Cardiac muscle cell (in vitro differentiated cells and primary cell): ENCODE results near the gene MTOR. TPM values are rescaled to one million over a fixed set of nuclear protein-coding genes. Genes with fewer than 3 reads are reported as not detected.

Experiments used
- DNase-seq, 2 donors: peaks; one replicate each; pipeline versions ENCODE4 v3.0.0 to v3.0.0-alpha.2; 2010 to 2017; ENCODE audit warnings: low read depth in 1 of 2, low spot score in 1 of 2
- H3K27ac ChIP-seq: fragments of 200-600 bp; sonication (generic); 2 replicates; pipeline ENCODE4 v1.5.1; 2016
- H3K27me3 ChIP-seq: fragments of 200-600 bp; sonication (generic); 2 replicates; pipeline ENCODE4 v1.6.0; 2016; ENCODE audit warnings: control low read depth
- H3K36me3 ChIP-seq: fragments of 200-600 bp; sonication (generic); 2 replicates; pipeline ENCODE4 v1.5.1; 2016; ENCODE audit warnings: control low read depth
- H3K4me1 ChIP-seq: fragments of 200-600 bp; sonication (generic); 2 replicates; pipeline ENCODE4 v1.8.1; 2017; ENCODE audit warnings: low read depth, mild to moderate bottlenecking, mixed run types
- H3K4me3 ChIP-seq: fragments of 200-600 bp; sonication (generic); 2 replicates; pipeline ENCODE4 v1.5.1; 2016; ENCODE audit warnings: mild to moderate bottlenecking
- H3K9me3 ChIP-seq: fragments of 200-600 bp; sonication (generic); 2 replicates; pipeline ENCODE4 v1.5.1; 2017; ENCODE audit warnings: low read depth, mild to moderate bottlenecking, control low read depth
- polyA plus RNA-seq: library from polyadenylated mRNA; unstranded; fragments of >200 nt; fragmentation: Nextera tagmentation; extraction: Ambion mirVana; gene quantifications from 2 replicates; pipeline ENCODE4 v1.2.1, GENCODE V29; 2016
- total RNA-seq: library from RNA; depleted of rRNA; stranded (reverse); fragments of >200 nt; gene quantifications from 2 replicates; pipeline ENCODE4 v1.2.3, GENCODE V29; 2016
- TF ChIP-seq, protein P1 (sequence below): IDR thresholded peaks from 2 replicates; pipeline ENCODE4 v1.5.1; 2012; ENCODE audit warnings: low read depth, mild to moderate bottlenecking, low read length

The MTOR gene
- total and polyA plus RNA-seq, 2 experiments from 2014 or later, result 21.5 to 45.7 TPM

- DNase-seq, result no peak
- no peaks in the 10 kb centered on the region for H3K27me3 ChIP-seq
- H3K36me3 ChIP-seq, result peaks cover 68% of the 10 kb centered on the region
- H3K9me3 ChIP-seq, result no peaks in the 10 kb centered on the region
- H3K27ac ChIP-seq, result no peak overlapping the region
- TF ChIP-seq, protein P1, sequence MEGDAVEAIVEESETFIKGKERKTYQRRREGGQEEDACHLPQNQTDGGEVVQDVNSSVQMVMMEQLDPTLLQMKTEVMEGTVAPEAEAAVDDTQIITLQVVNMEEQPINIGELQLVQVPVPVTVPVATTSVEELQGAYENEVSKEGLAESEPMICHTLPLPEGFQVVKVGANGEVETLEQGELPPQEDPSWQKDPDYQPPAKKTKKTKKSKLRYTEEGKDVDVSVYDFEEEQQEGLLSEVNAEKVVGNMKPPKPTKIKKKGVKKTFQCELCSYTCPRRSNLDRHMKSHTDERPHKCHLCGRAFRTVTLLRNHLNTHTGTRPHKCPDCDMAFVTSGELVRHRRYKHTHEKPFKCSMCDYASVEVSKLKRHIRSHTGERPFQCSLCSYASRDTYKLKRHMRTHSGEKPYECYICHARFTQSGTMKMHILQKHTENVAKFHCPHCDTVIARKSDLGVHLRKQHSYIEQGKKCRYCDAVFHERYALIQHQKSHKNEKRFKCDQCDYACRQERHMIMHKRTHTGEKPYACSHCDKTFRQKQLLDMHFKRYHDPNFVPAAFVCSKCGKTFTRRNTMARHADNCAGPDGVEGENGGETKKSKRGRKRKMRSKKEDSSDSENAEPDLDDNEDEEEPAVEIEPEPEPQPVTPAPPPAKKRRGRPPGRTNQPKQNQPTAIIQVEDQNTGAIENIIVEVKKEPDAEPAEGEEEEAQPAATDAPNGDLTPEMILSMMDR, result no peak
- H3K4me1 ChIP-seq, result no peaks in the 10 kb centered on the region
- H3K4me3 ChIP-seq, result no peak overlapping the region
These were observed 50.3 kb downstream of the MTOR start for GRCh38 chr1:11211925-11212587.

DNA sequence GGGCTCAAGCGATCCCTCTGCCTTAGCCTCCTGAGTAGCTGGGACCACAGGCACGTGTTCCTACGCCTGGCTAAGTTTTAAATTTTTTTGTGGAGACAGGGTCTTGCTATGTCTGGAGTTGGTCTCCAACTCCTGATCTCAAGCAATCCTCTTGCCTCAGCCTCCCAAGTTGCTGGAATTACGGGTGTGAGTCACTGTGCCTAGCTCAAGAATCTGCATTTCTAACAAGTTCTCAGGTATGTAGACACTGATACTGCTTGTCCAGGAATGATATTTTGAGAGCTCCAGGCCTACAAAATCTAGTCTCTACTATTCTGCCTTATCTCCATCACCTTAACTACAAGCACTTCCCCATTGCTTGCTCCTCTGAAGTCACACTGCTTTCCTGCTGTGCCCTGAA lies 50.9 kb downstream of the MTOR start:
- Histone ChIP-seq H3K36me3 (peaks cover 69% of the 10 kb centered on the region), H3K27me3 (no peaks in the 10 kb centered on the region), H3K4me1 (no peaks in the 10 kb centered on the region), H3K27ac (no peak overlapping the region), H3K4me3 (no peak overlapping the region), H3K9me3 (no peaks in the 10 kb centered on the region)
- TF ChIP-seq, protein P1, result no peak
- DNase-seq, result no peak

DNA sequence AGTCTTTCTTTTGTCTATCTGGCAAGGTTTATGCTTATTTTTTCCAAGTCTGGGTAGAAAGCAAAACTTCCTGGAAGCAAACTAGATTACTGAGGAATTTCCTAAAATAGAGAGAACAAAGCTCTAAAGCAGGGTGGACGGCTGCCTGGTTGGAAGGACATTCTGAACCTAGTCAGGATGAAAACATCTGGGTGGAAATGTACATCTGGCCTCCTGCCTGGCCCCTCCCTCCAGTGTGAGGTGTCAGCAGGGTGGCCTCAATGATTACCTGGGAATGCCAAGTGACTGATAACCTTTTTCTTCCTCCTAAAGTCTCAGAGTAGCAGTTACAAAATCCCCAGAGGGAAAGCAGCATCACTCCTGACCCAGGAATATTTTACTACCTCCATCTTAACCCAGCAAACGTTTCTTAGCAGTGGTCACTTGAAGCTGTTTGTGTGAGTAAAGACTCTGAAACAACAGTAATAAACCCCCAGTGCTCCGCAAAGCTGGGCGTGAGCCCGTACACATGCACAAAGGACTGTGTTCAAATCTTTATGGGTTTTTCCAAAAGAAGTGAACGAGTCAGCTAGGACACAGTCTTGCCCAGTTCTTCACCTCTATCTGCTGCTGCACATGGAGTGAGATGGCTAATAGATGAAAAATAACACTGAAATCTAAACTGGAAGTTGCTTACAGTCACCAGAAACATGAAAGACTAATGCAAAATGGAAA lies 54.3 kb downstream of the MTOR start:
- H3K36me3 ChIP-seq, result peaks cover 71% of the 10 kb centered on the region

GRCh38 chr1:11204396-11205190 lies 57.8 kb downstream of the MTOR start:
- Histone ChIP-seq H3K27me3 (no peaks in the 10 kb centered on the region), H3K4me3 (no peak overlapping the region), H3K9me3 (no peaks in the 10 kb centered on the region), H3K27ac (no peak overlapping the region), H3K36me3 (peaks cover 59% of the 10 kb centered on the region), H3K4me1 (no peaks in the 10 kb centered on the region)
- TF ChIP-seq, protein P1, result no peak
- DNase-seq, result no peak

More for the DNA sequence above, 54.3 kb downstream of the MTOR start:
- no peaks in the 10 kb centered on the region for H3K27me3 ChIP-seq
- H3K4me3 ChIP-seq, result no peak overlapping the region
- no peaks in the 10 kb centered on the region for H3K9me3 ChIP-seq
- H3K4me1 ChIP-seq, result no peaks in the 10 kb centered on the region
- no peak overlapping the region for H3K27ac ChIP-seq
- DNase-seq, result peak in 1 of 2 donors; percentile 8
- TF ChIP-seq, protein P1, result no peak

DNA sequence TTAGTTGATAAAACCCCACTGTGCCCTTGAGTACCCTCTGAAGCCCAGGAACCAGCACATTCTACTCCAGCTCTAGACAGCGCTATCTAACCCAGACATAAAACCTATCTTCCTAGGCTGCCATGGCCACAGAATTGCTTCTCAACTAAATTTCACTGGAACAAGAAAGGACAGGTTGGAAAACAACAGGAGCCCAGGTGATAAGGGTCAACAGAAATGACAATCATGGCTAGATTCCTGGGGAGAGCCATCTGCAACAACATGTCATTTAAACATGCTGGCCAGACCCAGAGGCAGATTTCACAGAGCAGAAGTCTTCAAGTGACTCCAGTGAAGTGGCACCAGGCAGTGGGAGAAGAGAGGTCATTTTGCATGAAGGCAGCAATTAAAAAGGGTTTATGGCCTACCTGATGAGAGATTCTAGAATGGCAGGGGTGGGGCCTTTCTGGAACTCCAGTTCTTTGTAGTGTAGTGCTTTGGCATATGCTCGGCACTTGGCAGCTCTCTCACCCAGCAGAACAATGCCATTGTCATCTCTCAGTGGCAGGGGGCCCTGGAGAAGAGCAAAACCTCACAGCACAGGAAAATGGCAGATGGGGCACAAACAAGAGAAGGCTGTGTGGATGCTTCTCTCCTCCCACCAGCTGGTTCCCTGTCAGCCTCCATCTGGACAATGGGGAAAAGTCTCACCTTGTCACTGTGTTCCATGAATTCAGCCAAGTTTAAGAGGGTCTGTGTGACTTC lies 63.3 kb downstream of the MTOR start:
- peaks cover 53% of the 10 kb centered on the region for H3K36me3 ChIP-seq

More for the DNA sequence above, 63.3 kb downstream of the MTOR start:
- TF ChIP-seq, protein P1, result no peak
- Histone ChIP-seq H3K4me1 (no peaks in the 10 kb centered on the region), H3K9me3 (no peaks in the 10 kb centered on the region), H3K27me3 (no peaks in the 10 kb centered on the region), H3K4me3 (no peak overlapping the region), H3K27ac (no peak overlapping the region)
- DNase-seq, result no peak
